GM18858 (cell line): ENCODE results near the gene SHH.

Source experiments
- ATAC-seq: cut with Tn5 transposase; IDR thresholded peaks from one replicate; pipeline ENCODE4 v1.9.1; 2021; ENCODE audit not compliant: unreplicated experiment

The SHH gene

DNA sequence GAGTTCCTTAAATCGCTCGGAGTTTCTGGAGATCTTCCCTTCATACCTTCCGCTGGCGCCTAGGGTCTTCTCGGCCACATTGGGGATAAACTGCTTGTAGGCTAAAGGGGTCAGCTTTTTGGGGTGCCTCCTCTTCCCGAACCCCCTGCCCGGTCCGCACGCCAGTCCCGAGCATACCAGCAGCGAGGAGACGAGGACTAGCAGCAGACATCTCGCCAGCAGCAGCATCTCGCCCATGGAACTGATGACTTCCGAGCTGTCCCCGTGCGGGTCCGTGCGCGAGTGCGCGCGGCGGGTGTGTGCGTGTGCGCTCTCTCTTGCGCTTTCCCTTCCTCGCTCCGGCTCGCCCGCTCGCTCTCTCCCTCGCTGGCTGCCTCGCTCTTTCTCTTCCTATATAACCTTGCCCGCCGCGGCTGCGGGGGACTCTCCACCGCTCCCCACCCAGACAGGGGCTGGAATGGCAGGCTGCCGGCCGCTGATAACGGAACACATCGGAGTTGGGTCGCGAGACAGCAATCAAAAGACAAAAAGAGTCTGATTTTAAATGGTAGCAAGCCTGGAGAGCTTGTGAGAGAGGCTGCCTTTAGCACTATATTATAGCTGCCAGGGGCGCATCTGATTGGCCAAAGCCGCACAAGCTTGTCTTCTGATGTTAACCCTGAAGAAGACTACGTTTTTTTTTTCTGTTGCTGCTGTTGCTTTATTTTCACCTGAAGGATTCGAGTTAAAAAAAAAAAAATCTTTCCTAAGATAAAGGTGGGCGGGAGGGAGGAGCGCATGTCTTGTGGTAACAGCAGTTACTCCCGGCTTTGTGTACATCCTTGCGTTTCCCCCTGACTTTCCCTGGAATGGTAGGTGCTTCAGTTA lies at the start of gene SHH:
Gene SHH, minus strand, starts transcription at position 569 of the 867 bp plus-strand sequence. Its CDS starts 341 bp downstream, at position 228.
- no peak for ATAC-seq

DNA sequence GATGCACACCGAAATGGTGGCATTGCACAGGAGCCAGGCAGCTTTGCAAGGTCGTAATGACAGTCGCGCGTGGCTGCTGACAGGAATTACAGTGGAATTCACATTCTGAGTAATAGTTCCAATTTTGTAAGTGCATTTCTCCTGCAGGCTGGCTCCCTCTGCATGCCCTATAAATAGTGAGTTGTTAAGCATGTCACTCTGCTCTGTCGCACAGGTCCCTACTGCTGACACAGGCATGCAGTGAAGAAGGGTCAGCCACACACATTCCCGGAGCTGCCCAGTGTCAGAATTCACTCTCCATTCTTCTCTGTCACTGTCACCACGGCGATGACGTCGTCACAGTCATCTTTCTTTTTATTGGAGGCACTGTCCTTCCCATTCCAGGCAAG lies 49.2 kb upstream of the SHH start:
- no peak for ATAC-seq

DNA sequence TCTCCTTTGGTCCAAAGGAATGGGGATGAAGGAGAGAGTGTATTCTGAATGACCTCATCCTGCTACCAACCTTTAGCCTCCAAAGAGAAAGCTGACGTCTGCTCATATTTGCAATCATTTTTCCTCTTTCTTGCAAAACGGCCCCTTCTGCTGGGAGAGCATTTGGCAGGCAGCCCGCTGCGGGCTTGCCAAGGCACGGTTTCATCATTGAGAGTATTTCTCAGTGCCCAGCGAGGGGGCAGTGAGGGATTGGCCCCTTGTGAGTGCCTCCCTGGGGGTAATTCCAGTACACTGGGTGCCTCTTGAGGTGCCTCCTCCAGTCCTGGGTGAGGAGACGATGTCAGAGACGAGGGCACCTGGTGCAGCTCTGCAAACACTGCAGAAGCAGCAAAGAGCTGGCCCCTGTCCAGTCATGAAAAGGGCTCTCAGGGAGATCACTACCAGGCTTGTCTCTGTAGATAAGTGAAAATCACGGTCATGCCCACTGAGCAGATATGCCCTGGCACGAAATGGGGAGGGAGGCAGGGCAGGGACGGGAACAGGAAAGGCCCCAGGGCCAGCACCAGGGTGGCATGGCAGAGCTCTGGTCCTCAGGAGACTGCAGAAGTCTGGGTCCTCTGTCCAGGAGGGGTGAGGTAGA lies 48.7 kb upstream of the SHH start:
- no peak for ATAC-seq

DNA sequence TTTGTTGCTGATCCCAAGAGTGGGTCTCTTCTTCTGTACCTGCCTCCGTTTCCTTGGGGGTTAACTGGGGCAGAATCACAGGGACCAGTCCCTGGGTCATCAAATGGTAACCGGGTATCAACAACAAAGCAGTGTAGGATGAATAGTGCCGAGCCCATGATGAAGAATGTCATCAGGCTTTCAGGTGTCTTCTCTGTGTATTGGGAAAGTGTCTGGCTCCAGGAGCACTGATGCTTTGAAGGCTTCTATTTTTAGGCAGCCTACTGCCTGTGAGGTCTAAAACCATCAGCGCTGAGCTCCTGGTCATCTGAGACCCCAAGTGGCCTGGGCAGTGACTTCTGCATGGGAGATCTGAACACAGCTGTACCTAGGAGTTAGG lies 48.2 kb upstream of the SHH start:
- ATAC-seq = no peak

DNA sequence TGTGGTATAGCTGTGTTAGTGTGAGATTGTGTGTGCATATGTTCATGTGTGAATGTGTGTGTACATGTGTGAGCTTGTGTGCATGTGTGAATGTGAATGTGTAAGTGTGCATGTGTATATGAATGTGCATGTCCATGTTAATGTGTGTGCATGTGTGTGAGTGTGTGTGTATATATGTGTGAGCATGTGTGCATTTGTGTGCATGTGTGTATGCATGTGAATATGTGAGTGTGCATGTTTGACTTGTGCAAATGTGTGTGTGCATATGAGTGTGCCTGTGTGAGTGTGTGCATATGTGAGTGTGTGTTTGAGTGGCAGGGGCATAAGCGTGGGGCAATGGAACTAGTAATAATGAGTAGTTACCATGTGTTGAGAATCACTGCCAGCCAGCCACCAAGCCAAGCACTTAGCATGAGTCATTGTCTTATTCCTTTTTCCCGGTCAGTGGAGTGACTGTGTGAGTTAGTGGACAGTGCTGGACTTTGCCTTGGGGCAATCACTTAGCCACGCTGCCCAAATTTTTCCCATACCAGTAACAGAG lies 46.3 kb upstream of the SHH start:
- ATAC-seq = no peak

DNA sequence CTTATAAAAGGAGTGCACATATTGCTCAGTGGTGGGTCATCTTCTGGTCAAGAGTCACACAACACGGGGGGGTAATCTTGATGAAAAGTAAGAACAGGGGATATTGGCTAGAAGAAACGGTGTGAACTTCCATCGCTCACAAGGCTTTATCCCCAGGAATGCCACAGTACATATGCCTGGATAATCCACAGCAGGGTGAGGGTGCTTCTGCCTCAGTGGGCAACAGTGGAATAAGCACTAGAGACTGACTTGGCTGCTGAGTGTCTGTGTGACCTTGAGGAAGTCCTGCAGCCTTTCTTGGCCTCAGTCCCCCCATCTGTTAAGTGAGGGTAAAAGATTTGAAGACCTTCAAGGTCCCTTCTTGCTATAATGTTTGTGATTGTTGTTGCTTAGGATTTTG lies 44.9 kb upstream of the SHH start:
- no peak for ATAC-seq

DNA sequence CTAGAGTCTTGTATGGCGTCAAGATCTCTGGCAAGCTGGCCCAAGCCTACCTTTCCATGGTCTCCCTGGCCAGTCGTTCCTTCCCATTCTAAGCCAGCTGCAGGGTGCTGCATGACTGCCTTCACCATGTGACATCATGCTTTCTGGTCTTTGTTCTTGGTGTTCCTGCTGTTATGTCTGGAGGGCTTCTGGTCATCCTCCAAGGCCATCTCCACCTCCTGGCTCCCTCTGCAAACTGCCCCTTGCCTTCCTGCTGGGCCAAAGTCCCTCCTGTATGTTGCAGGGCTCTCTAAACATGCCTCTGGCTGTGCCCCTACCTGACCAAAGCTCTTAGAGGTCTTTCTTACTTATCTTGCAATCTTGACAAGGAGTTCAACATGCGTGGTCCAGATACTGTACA lies 44.4 kb upstream of the SHH start:
- no peak for ATAC-seq

DNA sequence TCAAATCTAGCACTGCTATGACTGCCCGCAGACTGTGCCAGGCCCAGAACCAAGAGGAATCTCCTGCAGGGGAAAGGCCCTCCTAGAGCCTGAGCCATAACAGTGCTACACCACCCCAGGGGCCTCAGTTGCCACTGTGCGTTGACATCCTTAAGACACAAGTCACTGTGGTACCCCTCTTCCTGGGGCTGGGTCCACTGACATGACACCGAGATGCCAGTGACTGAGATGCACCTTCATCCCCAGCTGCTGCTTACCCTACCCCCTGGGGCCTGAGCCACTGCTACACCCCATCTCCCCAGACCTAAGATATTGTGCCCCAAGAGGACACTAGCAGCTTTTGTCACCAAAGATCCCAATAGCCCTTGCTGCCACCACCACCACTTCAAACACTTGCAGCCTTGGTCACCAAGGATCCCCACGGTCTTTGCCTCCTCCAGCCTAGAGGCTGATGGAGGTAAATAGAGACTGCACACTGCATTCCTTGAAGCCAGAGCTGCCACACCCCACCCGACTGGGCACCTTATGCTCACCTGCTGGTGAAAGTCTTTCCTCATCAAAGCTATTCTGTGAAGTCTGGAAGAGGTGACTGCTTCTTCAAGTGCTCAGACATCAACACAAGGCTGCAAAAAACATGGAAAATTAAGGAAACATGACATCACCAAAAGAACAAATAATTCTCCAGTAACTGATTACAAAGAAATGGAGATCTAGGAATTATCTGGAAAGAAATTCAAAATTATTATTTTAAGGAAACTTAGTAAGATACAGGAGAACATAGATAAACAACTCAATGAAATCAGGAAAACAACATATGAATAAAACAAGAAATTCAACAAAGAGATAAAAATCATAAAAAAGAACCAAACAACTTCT lies 40.4 kb upstream of the SHH start:
- ATAC-seq = no peak

DNA sequence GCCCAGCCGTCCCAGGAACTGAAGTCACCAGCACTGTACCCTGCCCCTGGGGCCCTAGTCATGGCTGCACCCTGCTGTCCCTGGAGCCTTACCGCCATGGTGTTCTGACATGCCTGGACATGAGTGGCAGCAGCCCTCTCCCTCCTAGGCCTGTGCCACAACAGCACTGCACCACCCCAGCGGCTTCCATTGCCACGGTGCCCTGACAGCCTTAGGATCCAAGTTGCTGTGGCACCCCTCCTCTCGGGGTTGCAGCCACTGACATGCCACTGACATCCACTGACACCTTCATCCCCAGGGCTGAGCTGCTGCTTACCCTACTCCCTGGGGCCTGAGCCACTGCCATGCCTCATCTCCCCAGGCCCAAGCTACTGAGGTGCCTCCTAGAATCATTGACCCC lies 39.6 kb upstream of the SHH start:
- ATAC-seq = no peak

DNA sequence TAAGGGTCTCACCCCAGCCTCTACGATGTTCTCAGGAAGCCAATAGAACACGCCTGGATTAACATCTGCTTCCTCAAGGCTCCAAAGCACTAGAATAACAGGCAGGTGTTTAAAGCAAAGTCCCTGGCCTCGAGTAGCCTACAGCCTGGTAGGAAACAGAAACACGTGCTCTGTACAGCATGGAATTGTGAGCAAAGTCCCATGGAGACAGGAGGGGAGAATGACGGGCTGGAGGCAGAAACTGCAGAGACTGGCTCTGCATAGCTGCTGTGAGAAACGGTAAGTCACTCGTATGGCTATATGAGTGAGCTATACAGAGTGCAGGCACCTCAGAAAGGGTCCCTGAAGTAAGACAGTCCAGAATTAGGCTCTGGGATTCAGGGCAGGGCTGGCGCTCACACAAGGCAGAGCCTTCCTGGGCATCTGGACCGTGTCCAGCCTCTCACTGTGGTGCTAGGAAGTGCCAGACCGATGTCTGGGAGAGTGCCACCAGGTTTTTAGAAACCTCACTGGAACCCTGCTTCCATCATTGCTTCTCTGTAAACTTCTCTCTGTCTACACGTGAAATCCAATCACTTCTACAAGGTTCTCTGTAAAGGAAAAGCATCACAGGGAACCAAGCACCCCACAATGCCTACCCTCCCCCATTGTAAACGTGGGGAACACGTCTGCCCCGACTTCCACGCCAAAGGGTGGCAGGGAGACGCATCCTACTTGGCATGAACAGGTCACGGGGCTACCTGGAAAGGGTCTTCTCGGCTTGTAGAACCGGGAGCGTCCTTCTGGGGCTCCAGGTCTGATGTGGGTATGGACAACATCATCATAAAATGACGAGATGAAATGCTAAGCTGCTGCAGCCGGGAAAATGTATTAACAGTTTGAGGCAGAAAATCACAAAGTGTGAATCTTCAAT lies 38.8 kb upstream of the SHH start:
- no peak for ATAC-seq

DNA sequence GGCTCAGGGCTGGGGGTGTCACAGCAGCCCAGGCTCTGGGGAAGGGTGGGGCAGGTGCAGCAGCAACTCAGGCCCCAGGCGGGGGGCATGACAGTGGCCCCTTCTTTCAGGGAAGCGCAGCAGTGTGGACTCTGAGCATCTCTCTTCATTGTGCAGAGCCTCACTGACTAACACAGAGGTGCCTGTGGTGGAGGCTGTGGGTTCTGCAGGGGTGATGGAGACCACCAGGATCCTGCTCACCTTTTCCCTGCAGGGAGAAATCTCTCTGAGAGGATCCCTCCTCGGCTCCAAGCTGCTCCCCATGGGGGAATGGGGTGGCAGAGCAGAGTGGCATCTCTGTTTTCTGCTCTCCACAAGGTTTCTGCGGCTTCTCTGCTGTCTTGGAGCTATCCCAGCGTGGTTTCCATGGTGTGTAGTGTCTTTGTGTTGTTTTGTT lies 37.8 kb upstream of the SHH start:
- no peak for ATAC-seq

DNA sequence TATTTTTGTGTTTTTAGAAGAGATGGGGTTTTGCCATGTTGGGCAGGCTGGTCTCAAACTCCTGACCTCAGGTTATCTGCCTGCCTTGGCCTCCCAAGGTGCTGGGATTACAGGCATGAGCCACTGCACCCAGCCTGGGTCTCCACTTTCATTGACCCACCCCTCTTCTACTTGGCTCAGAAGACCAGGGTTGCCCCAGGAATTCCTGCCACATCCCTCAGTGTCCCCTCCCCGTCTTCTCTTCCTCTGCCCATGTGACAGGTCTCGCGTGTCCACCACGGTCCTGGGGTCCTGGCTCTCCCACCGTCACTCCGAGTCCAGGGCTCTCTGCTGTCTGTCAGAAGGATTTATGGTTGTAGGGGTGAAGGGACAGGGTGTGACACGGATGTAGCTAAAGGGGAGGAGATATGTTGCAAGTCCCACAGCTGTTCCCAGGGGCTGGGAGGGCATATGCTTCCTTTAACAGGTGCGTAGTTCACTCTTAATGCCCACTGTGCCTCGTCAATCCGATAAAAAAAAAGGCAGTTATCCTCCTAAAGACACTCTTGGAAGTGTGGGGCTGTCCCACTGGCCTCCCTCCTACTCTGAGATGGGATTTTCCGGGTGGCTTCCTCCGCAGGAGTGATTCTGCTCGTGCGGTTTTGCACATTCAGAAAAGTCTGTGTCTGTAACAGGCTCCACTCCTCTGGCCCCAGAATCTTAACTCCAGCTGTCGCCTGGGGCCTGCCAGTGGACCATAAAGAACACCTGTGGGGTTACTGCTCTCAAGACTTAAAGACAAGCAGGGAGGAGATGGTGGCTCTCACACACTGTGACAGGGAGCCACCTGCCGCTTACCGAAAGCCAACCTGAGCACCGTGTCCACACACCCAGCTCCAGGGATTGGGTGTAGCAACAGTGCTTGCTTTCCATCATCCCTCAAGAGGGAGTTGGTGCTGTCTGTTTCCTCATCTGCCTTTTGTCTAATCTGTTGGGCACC lies 36.7 kb upstream of the SHH start:
- ATAC-seq = no peak

DNA sequence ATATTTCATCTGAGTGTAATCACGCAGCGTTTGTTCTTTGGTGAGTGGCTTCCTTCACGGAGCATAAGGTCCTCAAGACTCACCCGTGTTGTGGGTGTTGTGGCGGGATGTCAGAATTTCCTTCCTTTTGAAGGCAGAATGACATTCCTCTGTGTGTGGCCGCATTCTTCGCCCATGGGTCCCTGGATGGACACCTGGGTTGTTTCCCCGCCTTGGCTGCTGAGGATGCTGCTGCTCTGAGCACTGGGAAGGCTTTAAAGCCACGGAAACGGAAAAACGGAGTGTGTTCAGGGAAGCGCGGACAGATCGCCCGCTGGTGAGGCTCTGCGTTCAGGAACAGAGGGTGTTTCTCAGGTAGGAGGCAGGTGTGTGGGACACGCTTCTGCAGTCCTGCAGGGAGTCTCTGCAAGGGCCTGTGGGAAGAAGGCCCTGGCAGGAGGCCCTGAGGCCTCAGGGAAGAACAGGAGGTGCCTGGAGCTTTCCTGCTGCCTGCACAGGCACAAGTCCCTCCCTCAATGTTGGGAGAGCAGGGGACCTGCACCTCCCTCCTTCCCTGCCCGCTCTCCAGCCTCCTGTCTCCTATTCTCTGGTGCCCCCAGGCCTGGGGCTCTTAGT lies 35.7 kb upstream of the SHH start:
- no peak for ATAC-seq

DNA sequence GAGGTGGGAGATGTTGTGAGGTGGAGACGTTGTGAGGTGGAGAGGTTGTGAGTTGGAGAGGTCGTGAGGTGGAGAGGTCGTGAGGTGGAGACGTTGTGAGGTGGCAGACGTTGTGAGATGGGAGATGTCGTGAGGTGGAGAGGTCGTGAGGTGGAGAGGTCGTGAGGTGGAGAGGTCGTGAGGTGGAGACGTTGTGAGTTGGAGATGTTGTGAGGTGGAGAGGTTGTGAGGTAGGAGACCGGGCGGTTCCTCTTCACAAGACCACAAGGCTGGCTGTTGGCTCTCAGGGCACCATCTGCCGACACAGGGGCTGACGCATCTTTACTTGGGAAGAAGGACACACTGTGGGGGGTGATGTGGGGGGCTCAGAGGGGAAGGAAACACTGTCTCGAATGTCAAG lies 34.7 kb upstream of the SHH start:
- ATAC-seq = no peak

DNA sequence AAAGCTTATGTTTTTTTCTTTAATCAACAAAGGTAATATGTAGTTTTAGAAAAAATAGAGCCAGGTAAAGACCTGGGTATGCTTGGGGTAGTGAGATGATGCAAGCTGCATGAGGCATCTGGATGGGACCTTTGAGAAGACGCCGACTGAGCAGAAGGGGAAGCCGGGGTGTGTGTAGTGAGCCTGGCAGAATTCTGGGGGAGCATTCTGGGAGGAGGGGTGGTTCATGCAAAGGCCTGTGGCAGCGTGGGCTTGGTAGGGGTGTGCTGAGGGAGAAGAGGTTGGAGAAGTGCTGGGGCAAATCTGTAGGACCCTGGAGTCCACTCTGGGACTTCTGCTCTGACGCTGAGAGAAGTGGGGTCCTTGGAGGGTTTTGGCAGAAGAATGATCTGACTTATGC lies 33.9 kb upstream of the SHH start:
- no peak for ATAC-seq

DNA sequence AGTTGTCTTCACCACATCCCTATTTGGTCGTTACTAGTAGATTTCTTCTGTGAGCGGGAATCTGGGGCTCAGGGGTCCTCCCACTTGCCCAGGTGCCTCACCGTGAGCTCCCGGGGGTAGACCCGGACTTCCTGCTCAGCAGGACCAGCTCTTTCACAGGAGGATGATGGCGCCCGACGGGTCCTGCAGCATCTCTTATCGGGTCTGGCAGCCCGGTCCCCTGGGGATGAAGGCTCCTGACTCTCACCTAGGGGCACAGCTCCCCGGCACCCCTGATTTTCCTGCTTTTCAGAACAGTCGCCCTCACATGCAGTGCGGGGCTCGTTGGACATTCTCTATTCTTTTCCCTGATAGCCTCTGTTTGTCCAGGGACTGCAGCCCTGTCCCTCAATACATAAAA lies 33.0 kb upstream of the SHH start:
- ATAC-seq = no peak

DNA sequence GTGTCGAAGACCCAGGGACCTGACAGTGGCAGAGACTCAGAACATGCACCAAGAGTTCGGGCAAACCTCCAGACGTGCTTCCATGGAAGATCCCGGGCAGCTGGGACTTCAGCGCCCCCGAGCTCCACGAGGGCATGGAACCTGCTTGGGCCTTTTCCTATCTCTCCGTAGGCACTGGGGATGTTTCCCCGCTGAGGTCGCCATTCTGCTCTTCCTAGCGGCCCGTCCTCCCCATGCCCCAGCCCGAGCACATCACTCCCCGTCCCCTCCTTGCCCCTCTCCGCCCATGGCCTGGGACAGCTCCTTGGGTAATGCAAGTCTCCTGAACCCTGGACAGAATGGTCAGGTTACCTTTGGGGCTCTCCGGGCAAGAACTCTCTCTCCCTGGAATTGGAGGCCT lies 32.3 kb upstream of the SHH start:
- no peak for ATAC-seq

DNA sequence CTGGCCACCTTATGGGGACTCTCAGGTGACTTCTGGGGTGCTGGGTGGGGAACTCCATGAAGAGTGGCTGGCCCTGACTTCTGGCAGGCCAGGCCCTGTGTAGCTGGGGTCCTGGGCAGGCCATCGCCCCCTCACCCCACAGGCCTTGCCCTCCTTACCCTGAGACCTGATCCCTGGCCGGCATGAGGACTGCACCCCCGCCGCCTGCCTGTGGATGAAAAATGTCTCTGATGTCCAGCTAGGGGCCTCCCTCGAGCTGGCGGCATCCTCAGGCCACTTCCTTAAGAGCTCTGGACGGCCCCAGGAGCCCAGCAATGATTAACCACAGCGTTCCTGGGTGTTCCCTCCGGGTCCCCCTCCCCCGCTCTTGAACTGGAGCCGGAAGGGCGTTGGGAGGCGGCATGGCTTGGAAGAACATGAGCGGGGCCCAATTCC lies 31.8 kb upstream of the SHH start:
- no peak for ATAC-seq
